Gastrocnemius medialis (tissue), 4 donors: ENCODE results near the gene ACTR3. TPM values are rescaled to one million over a fixed set of nuclear protein-coding genes. Genes with fewer than 3 reads are reported as not detected.

Experiments used
- ATAC-seq, 2 donors: fragments of 150-250 bp; one replicate each; pipeline ENCODE4 v1.9.1; 2016
- DNase-seq, 2 donors: peaks; one replicate each; pipeline ENCODE4 v3.0.0-alpha.2; 2019
- H3K27ac ChIP-seq, 4 donors: fragments of 200-600 bp; sonication (generic); 1 replicate in 1 of 4; 2 replicates in 3 of 4; pipeline ENCODE4 v1.5.1; 2016 to 2018; ENCODE audit warnings: mild to moderate bottlenecking in 2 of 4, moderate library complexity in 1 of 4
- H3K27me3 ChIP-seq, 3 donors: fragments of 200-600 bp; sonication (generic) in 2 of 3; 1 replicate in 1 of 3; 2 replicates in 2 of 3; pipeline versions ENCODE4 v1.5.1 to v1.6.0; 2016 to 2019; ENCODE audit warnings: mild to moderate bottlenecking in 1 of 3, moderate library complexity in 1 of 3
- H3K36me3 ChIP-seq, 2 donors: fragments of 200-600 bp; sonication (generic) in 1 of 2; one replicate each; pipeline ENCODE4 v1.5.1; 2017 to 2018
- H3K4me1 ChIP-seq, 2 donors: fragments of 200-600 bp; sonication (generic) in 1 of 2; one replicate each; pipeline ENCODE4 v1.5.1; 2016 to 2017; ENCODE audit warnings: mild to moderate bottlenecking in 2 of 2
- H3K4me3 ChIP-seq, 4 donors: fragments of 200-600 bp; sonication (generic) in 3 of 4; 1 replicate in 1 of 4; 2 replicates in 3 of 4; pipeline ENCODE4 v1.5.1; 2016 to 2019; ENCODE audit warnings: mild to moderate bottlenecking in 2 of 4
- H3K9me3 ChIP-seq, 3 donors: fragments of 200-600 bp; sonication (generic) in 2 of 3; 1 replicate in 1 of 3; 2 replicates in 2 of 3; pipeline ENCODE4 v1.5.1; 2016 to 2019
- CTCF ChIP-seq, 5 experiments: fragments of 450-650 bp in 3 of 5; fragments of 200-600 bp in 2 of 5; sonication (generic) in 2 of 5; IDR thresholded peaks in 4 of 5; conservative IDR thresholded peaks in 1 of 5; 1 replicate in 4 of 5; 2 replicates in 1 of 5; pipeline ENCODE4 v1.5.1; 2016 to 2019; ENCODE audit warnings: antibody characterized with exemption in 5 of 5, mild to moderate bottlenecking in 3 of 5, moderate library complexity in 3 of 5
- POLR2A ChIP-seq, 2 donors: fragments of 450-650 bp; IDR thresholded peaks; one replicate each; pipeline ENCODE4 v1.6.1; 2017; ENCODE audit warnings: antibody characterized with exemption in 2 of 2, mild to moderate bottlenecking in 2 of 2, moderate library complexity in 2 of 2
- in situ Hi-C, 4 donors: fragments of 200-750 bp; cut with MboI; loops; one replicate each; pipeline versions ENCODE4 v1.15.0 to v1.8.0; 2017; ENCODE audit warnings: low sequenced_read_pairs in 4 of 4
- intact Hi-C: fragments of 100-400 bp; cut with DNase I; formaldehyde crosslinking; loops from one replicate; pipeline ENCODE4 v1.15.1; 2023; ENCODE audit warnings: low total_unique reads
- total RNA-seq, 4 donors: library from RNA; depleted of rRNA; stranded (reverse); fragments of >200 nt; gene quantifications; one replicate each; pipeline versions ENCODE4 v1.1.0 to v1.2.3, GENCODE V29; 2016

The ACTR3 gene
- total RNA-seq, 4 donors from 2014 or later = 39.3 to 75.0 (median 56.6) TPM

GRCh38 chr2:113962692-113963480 is 73.0 kb downstream of the ACTR3 start:
- in situ Hi-C loops = no loop called here
- Histone ChIP-seq H3K27me3 (no peaks in the 10 kb centered on the region), H3K4me3 (no peak overlapping the region), H3K36me3 (no peaks in the 10 kb centered on the region), H3K9me3 (no peaks in the 10 kb centered on the region), H3K27ac (no peak overlapping the region), H3K4me1 (peaks cover 7 to 8% of the 10 kb centered on the region in 2 donors)
- TF ChIP-seq CTCF (IDR thresholded peaks at IDR 0.05 in 4 of 5, conservative IDR thresholded peaks at IDR 0.05 in 1 of 5) (no peak), POLR2A (IDR thresholded peaks at IDR 0.05) (no peak)
- ATAC-seq = peak; percentile 58 to 64
- intact Hi-C loops = no loop called here
- DNase-seq = no peak

GRCh38 chr2:113963965-113964364 is 74.1 kb downstream of the ACTR3 start:
- no peak overlapping the region for H3K27ac ChIP-seq
- DNase-seq (no peak), ATAC-seq (no peak)
- peaks cover 7 to 8% of the 10 kb centered on the region in 2 donors for H3K4me1 ChIP-seq
- H3K9me3 ChIP-seq = no peaks in the 10 kb centered on the region
- TF ChIP-seq POLR2A (IDR thresholded peaks at IDR 0.05) (no peak), CTCF (IDR thresholded peaks at IDR 0.05 in 4 of 5, conservative IDR thresholded peaks at IDR 0.05 in 1 of 5) (no peak)
- H3K36me3 ChIP-seq = no peaks in the 10 kb centered on the region
- in situ Hi-C loops = no loop called here
- no peak overlapping the region for H3K4me3 ChIP-seq
- no peaks in the 10 kb centered on the region for H3K27me3 ChIP-seq
- intact Hi-C loops = no loop called here

- no peaks in the 10 kb centered on the region for H3K36me3 ChIP-seq
- intact Hi-C loops (no loop called here), in situ Hi-C loops (no loop called here)
- no peaks in the 10 kb centered on the region for H3K27me3 ChIP-seq
- TF ChIP-seq CTCF (IDR thresholded peaks at IDR 0.05 in 4 of 5, conservative IDR thresholded peaks at IDR 0.05 in 1 of 5) = no peak
- TF ChIP-seq POLR2A (IDR thresholded peaks at IDR 0.05) = no peak
- no peak for ATAC-seq
- peaks cover 7 to 8% of the 10 kb centered on the region in 2 donors for H3K4me1 ChIP-seq
- no peak overlapping the region for H3K4me3 ChIP-seq
- H3K27ac ChIP-seq = no peak overlapping the region
- DNase-seq = no peak
- no peaks in the 10 kb centered on the region for H3K9me3 ChIP-seq
These were observed 74.5 kb downstream of the ACTR3 start for GRCh38 chr2:113964436-113964835.

- TF ChIP-seq CTCF (IDR thresholded peaks at IDR 0.05 in 4 of 5, conservative IDR thresholded peaks at IDR 0.05 in 1 of 5) (no peak), POLR2A (IDR thresholded peaks at IDR 0.05) (no peak)
- no peak overlapping the region for H3K4me3 ChIP-seq
- in situ Hi-C loops (no loop called here), intact Hi-C loops (no loop called here)
- no peak overlapping the region for H3K27ac ChIP-seq
- H3K4me1 ChIP-seq = peaks cover 7 to 8% of the 10 kb centered on the region in 2 donors
- no peaks in the 10 kb centered on the region for H3K9me3 ChIP-seq
- ATAC-seq (no peak), DNase-seq (no peak)
- H3K36me3 ChIP-seq = no peaks in the 10 kb centered on the region
- no peaks in the 10 kb centered on the region for H3K27me3 ChIP-seq
These were observed 75.3 kb downstream of the ACTR3 start for GRCh38 chr2:113965228-113965627.
